SK-N-SH (cell line): ENCODE results near the gene CCDC185. TPM values are rescaled to one million over a fixed set of nuclear protein-coding genes. Genes with fewer than 3 reads are reported as not detected.

ENCODE experiments used
- CTCF ChIA-PET: fragments of 300-600, 350-600 bp; formaldehyde crosslinking; extraction: SDS; loops from one replicate; lab custom pipeline; 2021; lab: Yijun Ruan, JAX
- POLR2A ChIA-PET: fragments of 350-600 bp; sonication (Branson Sonifier 250); formaldehyde crosslinking; extraction: SDS; loops from one replicate; lab custom pipeline; 2020; ENCODE audit warnings: antibody characterized with exemption, inconsistent platforms; lab: Yijun Ruan, JAX
- DNase-seq: peaks from one replicate; pipeline ENCODE4 v3.0.0; 2012
- H2AFZ ChIP-seq: fragments of 200-600 bp; sonication (generic); 2 replicates; pipeline ENCODE4 v1.8.1; 2016; ENCODE audit warnings: antibody characterized with exemption, mild to moderate bottlenecking, low read depth
- H3F3A ChIP-seq: fragments of 200-600 bp; sonication (generic); replicated peaks from 2 replicates; pipeline ENCODE3; 2016; ENCODE audit warnings: antibody characterized with exemption, mild to moderate bottlenecking; ENCODE audit not compliant: insufficient read depth
- H3K27ac ChIP-seq, 2 experiments: fragments of 200-500 bp in 1 of 2; fragments of 200-600 bp in 1 of 2; sonication (Bioruptor generic) in 1 of 2; sonication (generic), shearing (Covaris generic) in 1 of 2; 2 replicates each; pipeline versions ENCODE4 v1.5.1 to v1.6.1; 2014 to 2016; ENCODE audit warnings: low read depth in 2 of 2, inconsistent platforms in 1 of 2, low read length in 1 of 2, mild to moderate bottlenecking in 1 of 2, mixed read lengths in 1 of 2
- H3K27me3 ChIP-seq: fragments of 200-600 bp; sonication (generic), shearing (Covaris generic); 2 replicates; pipeline ENCODE4 v1.6.1; 2016; ENCODE audit warnings: mixed run types; ENCODE audit not compliant: insufficient read depth
- H3K36me3 ChIP-seq, 2 experiments: fragments of 200-500 bp in 1 of 2; fragments of 200-600 bp in 1 of 2; sonication (Bioruptor generic) in 1 of 2; sonication (generic) in 1 of 2; replicated peaks in 1 of 2; 2 replicates each; pipeline versions ENCODE3 to v1.5.1; 2014 to 2016; ENCODE audit warnings: low read length in 1 of 2, mild to moderate bottlenecking in 1 of 2; ENCODE audit not compliant: insufficient read depth in 2 of 2, control insufficient read depth in 1 of 2
- H3K4me1 ChIP-seq, 2 experiments: fragments of 200-500 bp in 1 of 2; fragments of 200-600 bp in 1 of 2; sonication (Bioruptor generic) in 1 of 2; sonication (generic), shearing (Covaris generic) in 1 of 2; 2 replicates each; pipeline versions ENCODE4 v1.5.1 to v1.6.1; 2014 to 2016; ENCODE audit warnings: low read depth in 1 of 2, low read length in 1 of 2, mixed run types in 1 of 2; ENCODE audit not compliant: insufficient read depth in 2 of 2, control insufficient read depth in 1 of 2
- H3K4me2 ChIP-seq: fragments of 200-600 bp; sonication (generic), shearing (Covaris generic); 2 replicates; pipeline ENCODE4 v1.6.1; 2017; ENCODE audit warnings: mixed run types
- H3K4me3 ChIP-seq, 2 experiments: fragments of 200-500 bp in 1 of 2; fragments of 200-600 bp in 1 of 2; sonication (Bioruptor generic) in 1 of 2; sonication (generic), shearing (Covaris generic) in 1 of 2; 2 replicates each; pipeline versions ENCODE4 v1.5.1 to v1.8.1; 2014 to 2016; ENCODE audit warnings: low read depth in 2 of 2, inconsistent platforms in 1 of 2, low read length in 1 of 2, mild to moderate bottlenecking in 1 of 2, mixed read lengths in 1 of 2, moderate library complexity in 1 of 2
- H3K79me2 ChIP-seq: fragments of 200-600 bp; sonication (generic); 2 replicates; pipeline ENCODE4 v1.8.1; 2017; ENCODE audit warnings: mild to moderate bottlenecking; ENCODE audit not compliant: insufficient read depth
- H3K9ac ChIP-seq: fragments of 200-600 bp; sonication (generic); 2 replicates; pipeline ENCODE4 v1.6.1; 2017; ENCODE audit warnings: mixed run types
- H3K9me2 ChIP-seq: fragments of 200-600 bp; sonication (generic); 2 replicates; pipeline ENCODE4 v1.6.1; 2017; ENCODE audit warnings: mixed run types
- H3K9me3 ChIP-seq: fragments of 200-600 bp; sonication (generic); 2 replicates; pipeline ENCODE4 v1.6.1; 2017; ENCODE audit warnings: mixed run types, mild to moderate bottlenecking, moderate library complexity
- H4K20me1 ChIP-seq: fragments of 200-600 bp; sonication (generic); 2 replicates; pipeline ENCODE4 v1.6.1; 2017; ENCODE audit warnings: mild to moderate bottlenecking, mixed run types; ENCODE audit not compliant: insufficient read depth
- CHD2 ChIP-seq: fragments of 150-350 bp; IDR thresholded peaks from 2 replicates; pipeline ENCODE4 v1.6.1; 2018; ENCODE audit warnings: low read length; ENCODE audit not compliant: partially characterized antibody
- CTCF ChIP-seq: fragments of 200-600 bp; sonication (generic); IDR thresholded peaks from 2 replicates; pipeline ENCODE4 v1.6.1; 2017; ENCODE audit warnings: antibody characterized with exemption, mild to moderate bottlenecking, moderate library complexity
- EP300 ChIP-seq, 2 experiments: IDR thresholded peaks; 2 replicates each; pipeline versions ENCODE4 v1.4.0 to v1.6.1; 2012; ENCODE audit warnings: borderline replicate concordance in 1 of 2, low read depth in 1 of 2, low read length in 1 of 2
- EZH2phosphoT487 ChIP-seq: fragments of 200-600 bp; sonication (generic); IDR thresholded peaks from 2 replicates; pipeline ENCODE4 v1.6.1; 2017; ENCODE audit warnings: low read depth, mixed run types, mild to moderate bottlenecking, antibody characterized with exemption, moderate library complexity, borderline replicate concordance
- FOSL2 ChIP-seq: IDR thresholded peaks from 2 replicates; pipeline ENCODE4 v1.4.0; 2012; ENCODE audit warnings: low read depth, mild to moderate bottlenecking, moderate library complexity, borderline replicate concordance
- FOXJ3 ChIP-seq: sonication (generic); formaldehyde crosslinking; IDR thresholded peaks from 2 replicates; pipeline ENCODE4 v1.5.1; 2020; ENCODE audit warnings: mild to moderate bottlenecking, missing genetic modification reagents
- GABPA ChIP-seq: IDR thresholded peaks from 2 replicates; pipeline ENCODE4 v1.4.0; 2012; ENCODE audit warnings: low read depth, mild to moderate bottlenecking
- GATA2 ChIP-seq: sonication (generic); formaldehyde crosslinking; IDR thresholded peaks from 2 replicates; pipeline ENCODE4 v1.5.0; 2020; ENCODE audit warnings: mild to moderate bottlenecking, missing genetic modification reagents
- IRF3 ChIP-seq: fragments of 150-350 bp; IDR thresholded peaks from 2 replicates; pipeline ENCODE4 v1.6.1; 2016; ENCODE audit warnings: mild to moderate bottlenecking, low read depth, low read length
- MXI1 ChIP-seq: IDR thresholded peaks from 2 replicates; pipeline ENCODE4 v1.6.1; 2012; ENCODE audit warnings: mild to moderate bottlenecking, low read depth, low read length, improper control_type of control experiment
- NRF1 ChIP-seq: IDR thresholded peaks from 2 replicates; pipeline ENCODE4 v1.6.1; 2012; ENCODE audit warnings: low read depth, mild to moderate bottlenecking, low read length
- RCOR1 ChIP-seq: fragments of 150-350 bp; IDR thresholded peaks from 2 replicates; pipeline ENCODE4 v1.6.1; 2017; ENCODE audit warnings: antibody characterized with exemption, low read length
- REST ChIP-seq: IDR thresholded peaks from 2 replicates; pipeline ENCODE4 v1.6.1; 2012; ENCODE audit warnings: mild to moderate bottlenecking, low read depth, low read length, moderate library complexity
- RFX5 ChIP-seq: IDR thresholded peaks from 2 replicates; pipeline ENCODE4 v1.6.1; 2012; ENCODE audit warnings: mild to moderate bottlenecking, improper control_type of control experiment, low read length
- SIN3A ChIP-seq: IDR thresholded peaks from 2 replicates; pipeline ENCODE4 v1.6.1; 2012; ENCODE audit warnings: low read depth, mild to moderate bottlenecking, low read length, moderate library complexity, borderline replicate concordance
- USF1 ChIP-seq: IDR thresholded peaks from 2 replicates; pipeline ENCODE4 v1.4.0; 2012; ENCODE audit warnings: low read depth, borderline replicate concordance
- YY1 ChIP-seq: IDR thresholded peaks from 2 replicates; pipeline ENCODE4 v1.4.0; 2012; ENCODE audit warnings: low read depth, mild to moderate bottlenecking
- WGBS: methylation state at CpG from one replicate; pipeline ENCODE4 v1.1.6; 2017; ENCODE audit warnings: low lambda C conversion rate; 5-methylcytosine and 5-hydroxymethylcytosine counted together
- polyA plus RNA-seq, 3 experiments: library from polyadenylated mRNA; depleted of rRNA; stranded (reverse); fragments of >200 nt; gene quantifications; 2 replicates each; pipeline ENCODE4 v1.2.3, GENCODE V29; 2012

The CCDC185 gene
- polyA plus RNA-seq, 1 of the 3 experiments (the other 2 are of a cell fraction), result not detected

- H3K9me3 ChIP-seq, result no peaks in the 10 kb centered on the region
- H3K4me1 ChIP-seq, result peaks cover 0 to 10% of the 10 kb centered on the region in 2 experiments; a peak in 2 of 4 replicates
- no peak overlapping the region for H3K4me3 ChIP-seq
- no peaks in the 10 kb centered on the region for H4K20me1 ChIP-seq
- H3K9me2 ChIP-seq, result no peaks in the 10 kb centered on the region
- H3K27ac ChIP-seq, result no peak overlapping the region
- TF ChIP-seq CHD2 (peak; percentile 49), GATA2 (CRISPR knock-in tag) (peak; percentile 60), FOXJ3 (CRISPR knock-in tag) (0 out of 2 replicates have a peak, but pooled peaks have one; percentile 68), SIN3A (no peak), YY1 (no peak), FOSL2 (no peak), EP300 (IDR thresholded peaks at IDR 0.05; ENCODE audit: borderline replicate concordance in 1 of 2, low read depth in 1 of 2, low read length in 1 of 2) (peak in 1 of 2 experiments; percentile 91; a peak in 2 of 4 replicates), RCOR1 (peak; percentile 71; the same call in 1 of the 2 replicates)
- H3K36me3 ChIP-seq, result no peaks in the 10 kb centered on the region
- H3K4me2 ChIP-seq, result no peak overlapping the region
- no peak overlapping the region for H3K9ac ChIP-seq
- H3F3A ChIP-seq, result no peaks in the 10 kb centered on the region
- POLR2A ChIA-PET, result no interaction called here
- no peaks in the 10 kb centered on the region for H3K79me2 ChIP-seq
- no peak overlapping the region for H2AFZ ChIP-seq
- peaks cover 34% of the 10 kb centered on the region; the same call in 1 of the 2 replicates for H3K27me3 ChIP-seq
- WGBS, result 22% methylated on average over 3 of the region's 3 CpGs
- peak; percentile 63 for DNase-seq
- CTCF ChIA-PET, result interaction anchor here (0.6 to 1.0 kb wide), 3 partner anchors 13 to 363 kb away, joined by 3 to 6 read pairs (median 3); partner anchors contain the start of gene CAPN2
These were observed 44.0 kb upstream of the CCDC185 start for GRCh38 chr1:223349241-223349640.

GRCh38 chr1:223350361-223350908, 42.8 kb upstream of the CCDC185 start:
- 45% methylated on average over 5 of the region's 5 CpGs for WGBS
- H3F3A ChIP-seq, result no peaks in the 10 kb centered on the region
- no peaks in the 10 kb centered on the region for H4K20me1 ChIP-seq
- ChIA-PET CTCF (interaction anchor here (0.7 to 1.3 kb wide), 2 partner anchors 10 to 217 kb away, joined by 3 read pairs; no protein-coding TSS in a partner anchor), POLR2A (no interaction called here)
- H3K27me3 ChIP-seq, result peaks cover 30% of the 10 kb centered on the region; the same call in 1 of the 2 replicates
- H3K9me2 ChIP-seq, result no peaks in the 10 kb centered on the region
- no peak overlapping the region for H3K27ac ChIP-seq
- no peaks in the 10 kb centered on the region for H3K36me3 ChIP-seq
- H3K9me3 ChIP-seq, result no peaks in the 10 kb centered on the region
- no peak overlapping the region for H2AFZ ChIP-seq
- no peak overlapping the region for H3K4me3 ChIP-seq
- no peak overlapping the region for H3K4me2 ChIP-seq
- H3K79me2 ChIP-seq, result no peaks in the 10 kb centered on the region
- peaks cover 0 to 10% of the 10 kb centered on the region in 2 experiments; a peak in 2 of 4 replicates for H3K4me1 ChIP-seq
- no peak for DNase-seq
- no peak overlapping the region for H3K9ac ChIP-seq
- no peak for TF ChIP-seq IRF3
- no peak for TF ChIP-seq GATA2 (CRISPR knock-in tag)
- TF ChIP-seq YY1, result no peak
- no peak for TF ChIP-seq RFX5
- no peak for TF ChIP-seq NRF1
- TF ChIP-seq MXI1, result no peak
- TF ChIP-seq USF1, result no peak
- TF ChIP-seq EZH2phosphoT487, result no peak
- TF ChIP-seq CTCF, result no peak
- TF ChIP-seq REST, result no peak
- TF ChIP-seq GABPA, result no peak
- TF ChIP-seq CHD2, result no peak
- TF ChIP-seq FOSL2, result no peak
